H1 (cell line): Measurements from ENCODE around the gene PRKAA2. TPM values are rescaled to one million over a fixed set of nuclear protein-coding genes. Genes with fewer than 3 reads are reported as not detected.

Experiments used
- CTCF ChIA-PET: fragments of 300-600 bp; sonication (Branson Sonifier 250); formaldehyde crosslinking; loops from one replicate; lab custom pipeline; 2021; ENCODE audit not compliant: partially characterized antibody; lab: Charles Lee
- POLR2A ChIA-PET: fragments of 300-600 bp; sonication (Branson Sonifier 250); formaldehyde crosslinking; loops from one replicate; lab custom pipeline; 2021; ENCODE audit warnings: inconsistent platforms; ENCODE audit not compliant: partially characterized antibody; lab: Charles Lee
- DNase-seq, 2 experiments: peaks; one replicate each; pipeline versions ENCODE4 v3.0.0 to v3.0.0-alpha.2; 2010 to 2022; ENCODE audit warnings: low spot score in 2 of 2, low read depth in 1 of 2, mixed read lengths in 1 of 2
- FAIRE-seq: peaks from 2 replicates; lab custom pipeline; 2011; peaks lifted over from hg19 to GRCh38; lab: Jason Lieb, UNC
- H2AFZ ChIP-seq: 2 replicates; pipeline ENCODE4 v1.8.1; 2012; ENCODE audit warnings: low read length, inconsistent platforms
- H2AK5ac ChIP-seq: 2 replicates; pipeline ENCODE4 v1.6.1; 2013; ENCODE audit warnings: low read depth, low read length
- H2BK120ac ChIP-seq: replicated peaks from 2 replicates; pipeline ENCODE3; 2013; ENCODE audit warnings: low read depth, low read length, inconsistent platforms
- H2BK12ac ChIP-seq: 2 replicates; pipeline ENCODE4 v1.6.1; 2013; ENCODE audit warnings: low read depth, low read length
- H2BK15ac ChIP-seq: 2 replicates; pipeline ENCODE4 v1.6.1; 2013; ENCODE audit warnings: low read length
- H2BK20ac ChIP-seq: 2 replicates; pipeline ENCODE4 v1.6.1; 2013; ENCODE audit warnings: low read length
- H2BK5ac ChIP-seq: 2 replicates; pipeline ENCODE4 v1.6.1; 2013; ENCODE audit warnings: low read depth, low read length
- H3K14ac ChIP-seq: 2 replicates; pipeline ENCODE4 v1.6.1; 2013; ENCODE audit warnings: inconsistent platforms; ENCODE audit not compliant: insufficient read length
- H3K18ac ChIP-seq: 2 replicates; pipeline ENCODE4 v1.6.1; 2013; ENCODE audit warnings: low read length; ENCODE audit errors: extremely low read depth
- H3K23ac ChIP-seq: 2 replicates; pipeline ENCODE4 v1.6.1; 2013; ENCODE audit warnings: inconsistent platforms; ENCODE audit not compliant: insufficient read length
- H3K23me2 ChIP-seq: 2 replicates; pipeline ENCODE4 v1.6.1; 2013; ENCODE audit warnings: low read depth, low read length
- H3K27ac ChIP-seq: 2 replicates; pipeline ENCODE4 v1.6.1; 2011; ENCODE audit warnings: low read depth, low read length, inconsistent platforms
- H3K27me3 ChIP-seq, 4 experiments: replicated peaks in 1 of 4; 1 replicate in 1 of 4; 2 replicates in 3 of 4; pipeline versions ENCODE4 v1.6.1 to v1.8.1; 2011 to 2013; ENCODE audit warnings: low read length in 3 of 4, mild to moderate bottlenecking in 3 of 4, inconsistent platforms in 2 of 4, mixed read lengths in 2 of 4, moderate library complexity in 1 of 4; ENCODE audit not compliant: control insufficient read depth in 3 of 4, insufficient read depth in 3 of 4; ENCODE audit errors: extremely low read depth in 1 of 4
- H3K36me3 ChIP-seq, 4 experiments: 2 replicates each; pipeline versions ENCODE4 v1.6.1 to v1.8.1; 2011 to 2013; ENCODE audit warnings: mild to moderate bottlenecking in 4 of 4, low read length in 3 of 4, moderate library complexity in 2 of 4, control low read depth in 1 of 4, inconsistent platforms in 1 of 4; ENCODE audit not compliant: insufficient read depth in 4 of 4, control insufficient read depth in 2 of 4
- H3K4ac ChIP-seq: replicated peaks from 2 replicates; pipeline ENCODE3; 2013; ENCODE audit warnings: low read length, low read depth, mixed read lengths, inconsistent platforms; ENCODE audit not compliant: insufficient read length
- H3K4me1 ChIP-seq, 4 experiments: replicated peaks in 1 of 4; 1 replicate in 1 of 4; 2 replicates in 3 of 4; pipeline versions ENCODE4 v1.6.1 to v1.8.1; 2011 to 2013; ENCODE audit warnings: low read length in 3 of 4, inconsistent platforms in 2 of 4, mixed read lengths in 1 of 4; ENCODE audit not compliant: insufficient read depth in 4 of 4, control insufficient read depth in 3 of 4
- H3K4me2 ChIP-seq, 2 experiments: 2 replicates each; pipeline versions ENCODE4 v1.6.1 to v1.8.1; 2011 to 2013; ENCODE audit warnings: low read depth in 2 of 2, low read length in 2 of 2, control low read depth in 1 of 2, inconsistent platforms in 1 of 2, mild to moderate bottlenecking in 1 of 2; ENCODE audit not compliant: insufficient read depth in 1 of 2
- H3K4me3 ChIP-seq, 4 experiments: fragments of 200-600, 300-600 bp in 1 of 4; sonication (generic), shearing (Covaris generic), sonication (Bioruptor Twin) in 1 of 4; 2 replicates each; pipeline versions ENCODE4 v1.5.1 to v1.8.1; 2011 to 2016; ENCODE audit warnings: low read length in 4 of 4, low read depth in 3 of 4, control low read depth in 2 of 4, inconsistent platforms in 2 of 4, mild to moderate bottlenecking in 2 of 4, mixed read lengths in 1 of 4, moderate library complexity in 1 of 4; ENCODE audit not compliant: insufficient read depth in 2 of 4; ENCODE audit errors: extremely low read depth in 1 of 4
- H3K56ac ChIP-seq: replicated peaks from 2 replicates; pipeline ENCODE3; 2013; ENCODE audit warnings: low read depth, mild to moderate bottlenecking, mixed read lengths, low read length, inconsistent platforms; ENCODE audit not compliant: insufficient read length
- H3K79me1 ChIP-seq: 2 replicates; pipeline ENCODE4 v1.6.1; 2013; ENCODE audit warnings: low read depth, low read length, control low read depth
- H3K79me2 ChIP-seq, 2 experiments: 2 replicates each; pipeline versions ENCODE4 v1.6.1 to v1.8.1; 2012 to 2013; ENCODE audit warnings: low read length in 2 of 2, mild to moderate bottlenecking in 2 of 2, inconsistent platforms in 1 of 2; ENCODE audit not compliant: insufficient read depth in 2 of 2, control insufficient read depth in 1 of 2
- H3K9ac ChIP-seq, 4 experiments: replicated peaks in 1 of 4; 1 replicate in 1 of 4; 2 replicates in 3 of 4; pipeline versions ENCODE4 v1.6.1 to v1.8.1; 2011 to 2013; ENCODE audit warnings: low read depth in 3 of 4, low read length in 3 of 4, control low read depth in 2 of 4, mild to moderate bottlenecking in 2 of 4, moderate library complexity in 2 of 4, inconsistent platforms in 1 of 4; ENCODE audit errors: extremely low read depth in 1 of 4
- H3K9me3 ChIP-seq, 2 experiments: 2 replicates each; pipeline versions ENCODE4 v1.6.1 to v1.8.1; 2012 to 2013; ENCODE audit warnings: mild to moderate bottlenecking in 2 of 2, moderate library complexity in 2 of 2, control low read depth in 1 of 2, inconsistent platforms in 1 of 2, low read depth in 1 of 2, low read length in 1 of 2, mixed read lengths in 1 of 2; ENCODE audit not compliant: insufficient read depth in 2 of 2
- H4K20me1 ChIP-seq, 2 experiments: replicated peaks in 1 of 2; 2 replicates each; pipeline versions ENCODE3 to v1.8.1; 2011 to 2013; ENCODE audit warnings: inconsistent platforms in 2 of 2, low read length in 2 of 2, mild to moderate bottlenecking in 1 of 2; ENCODE audit not compliant: insufficient read depth in 2 of 2, control insufficient read depth in 1 of 2
- H4K5ac ChIP-seq: 2 replicates; pipeline ENCODE4 v1.6.1; 2013; ENCODE audit warnings: low read length, low read depth, mixed read lengths, inconsistent platforms; ENCODE audit not compliant: insufficient read length
- H4K8ac ChIP-seq: 2 replicates; pipeline ENCODE4 v1.8.0; 2013; ENCODE audit warnings: mild to moderate bottlenecking, moderate library complexity, low read length, inconsistent platforms; ENCODE audit not compliant: insufficient read depth; ENCODE audit errors: extremely low read depth
- H4K91ac ChIP-seq: replicated peaks from 2 replicates; pipeline ENCODE3; 2013; ENCODE audit warnings: low read length, mixed read lengths, inconsistent platforms; ENCODE audit not compliant: insufficient read length
- CBX5 ChIP-seq: fragments of 300-800, 300-1000 bp; sonication (generic); IDR thresholded peaks from 2 replicates; pipeline ENCODE4 v1.7.1; 2016; ENCODE audit warnings: antibody characterized with exemption, low read length, low read depth
- CTBP2 ChIP-seq: IDR thresholded peaks from 2 replicates; pipeline ENCODE4 v1.7.0; 2011; ENCODE audit warnings: borderline replicate concordance, mild to moderate bottlenecking, moderate library complexity, mixed read lengths, low read length; ENCODE audit not compliant: insufficient read depth, insufficient read length
- FOSL1 ChIP-seq: IDR thresholded peaks from 2 replicates; pipeline ENCODE4 v1.6.1; 2011; ENCODE audit warnings: mild to moderate bottlenecking, low read depth, low read length, moderate library complexity; ENCODE audit not compliant: insufficient read depth
- GABPA ChIP-seq: IDR thresholded peaks from 2 replicates; pipeline ENCODE4 v1.6.1; 2011; ENCODE audit warnings: mild to moderate bottlenecking, low read length, moderate library complexity, borderline replicate concordance; ENCODE audit not compliant: insufficient read depth
- HDAC6 ChIP-seq: IDR thresholded peaks from one replicate; pipeline ENCODE4 v1.7.1; 2012; ENCODE audit warnings: low read depth, mild to moderate bottlenecking, inconsistent platforms, low read length, moderate library complexity
- POLR2AphosphoS5 ChIP-seq: IDR thresholded peaks from 2 replicates; pipeline ENCODE4 v1.6.1; 2011; ENCODE audit warnings: low read depth, low read length
- POU5F1 ChIP-seq: IDR thresholded peaks from 2 replicates; pipeline ENCODE4 v1.6.1; 2011; ENCODE audit warnings: low read depth, mild to moderate bottlenecking, low read length, moderate library complexity
- SAP30 ChIP-seq: fragments of 300-600 bp; sonication (generic); IDR thresholded peaks from 2 replicates; pipeline ENCODE4 v1.7.1; 2012; ENCODE audit warnings: low read length, moderate library complexity, mild to moderate bottlenecking, inconsistent platforms; ENCODE audit not compliant: insufficient read depth, insufficient replicate concordance
- SP1 ChIP-seq: IDR thresholded peaks from 2 replicates; pipeline ENCODE4 v1.6.1; 2011; ENCODE audit warnings: low read depth, low read length
- TAF1 ChIP-seq: IDR thresholded peaks from 2 replicates; pipeline ENCODE4 v1.6.1; 2011; ENCODE audit warnings: mild to moderate bottlenecking, low read depth, low read length
- TEAD4 ChIP-seq: IDR thresholded peaks from 2 replicates; pipeline ENCODE4 v1.6.1; 2012; ENCODE audit warnings: low read depth, low read length, inconsistent platforms, mixed read lengths
- ZNF274 ChIP-seq: IDR thresholded peaks from 2 replicates; pipeline ENCODE4 v1.7.0; 2012; ENCODE audit warnings: low read length, borderline replicate concordance; ENCODE audit errors: extremely low read depth
- WGBS, 2 experiments: shearing (Covaris generic) in 1 of 2; methylation state at CpG; one replicate each; pipeline versions ENCODE4 v1.1.6 to v1.1.7; 2013 to 2015; ENCODE audit warnings: low lambda C conversion rate in 2 of 2, mixed read lengths in 2 of 2, inconsistent platforms in 1 of 2, low coverage in 1 of 2, missing lambda C conversion rate in 1 of 2; ENCODE audit not compliant: insufficient replicate concordance in 2 of 2, insufficient coverage in 1 of 2, insufficient read length in 1 of 2; ENCODE audit errors: extremely low coverage in 1 of 2, missing lambda C conversion rate in 1 of 2; 5-methylcytosine and 5-hydroxymethylcytosine counted together
- polyA plus RNA-seq, 7 experiments: library from polyadenylated mRNA; depleted of rRNA in 3 of 7; stranded (reverse) in 5 of 7; unstranded in 2 of 7; fragments of >200 nt in 5 of 7; fragments of 200-250 nt in 2 of 7; gene quantifications; 1 replicate in 5 of 7; 2 replicates in 1 of 7; 4 replicates in 1 of 7; pipeline versions ENCODE4 v1.2.1 to v1.2.3, GENCODE V29; 2011 to 2013; ENCODE audit warnings: missing spikeins in 2 of 7, mixed read lengths in 2 of 7
- total RNA-seq: library from RNA; stranded (reverse); fragmentation: NEBNext Ultra II Directional; extraction: Animal tissue kit (Norgen Biotek cat#: 25700); gene quantifications from 2 replicates; pipeline ENCODE4 v1.2.1, GENCODE V29; 2021
- TF ChIP-seq, protein P1 (sequence below): IDR thresholded peaks from 2 replicates; pipeline ENCODE4 v1.6.1; 2011; ENCODE audit warnings: low read length, improper control_type of control experiment

The PRKAA2 gene
- total and polyA plus RNA-seq, 2 of the 8 experiments (the other 6 are each of a cell fraction or from before 2014, with no cell fraction given), result 2.6 to 6.4 TPM

GRCh38 chr1:56703747-56704146 lies 58.6 kb downstream of the PRKAA2 start:
- no peaks in the 10 kb centered on the region for H4K20me1 ChIP-seq
- H3K9ac ChIP-seq, result no peak overlapping the region
- no peak overlapping the region for H3K23ac ChIP-seq
- no peak overlapping the region for H3K4me2 ChIP-seq
- no peak overlapping the region for H2BK120ac ChIP-seq
- H3K4me1 ChIP-seq, result no peaks in the 10 kb centered on the region
- no peaks in the 10 kb centered on the region for H3K23me2 ChIP-seq
- CTCF ChIA-PET, result no interaction called here
- H3K14ac ChIP-seq, result no peak overlapping the region
- H3K27me3 ChIP-seq, result no peaks in the 10 kb centered on the region
- peaks cover 0 to 16% (median 7%) of the 10 kb centered on the region in 4 experiments; a peak in 3 of 8 replicates for H3K36me3 ChIP-seq
- no peak overlapping the region for H3K18ac ChIP-seq
- H2BK12ac ChIP-seq, result no peak overlapping the region
- no peak overlapping the region for H3K4ac ChIP-seq
- H3K79me1 ChIP-seq, result no peaks in the 10 kb centered on the region
- H2BK15ac ChIP-seq, result no peak overlapping the region
- no peak overlapping the region for H2AK5ac ChIP-seq
- no peak overlapping the region for H2BK20ac ChIP-seq
- H2AFZ ChIP-seq, result no peak overlapping the region
- no peaks in the 10 kb centered on the region for H3K79me2 ChIP-seq
- H4K8ac ChIP-seq, result no peak overlapping the region
- no peak overlapping the region for H4K91ac ChIP-seq
- no peak overlapping the region for H3K4me3 ChIP-seq
- 89% methylated on average over 1 of the region's 1 CpG; no CpG with 5 or more reads in 1 of the 2 experiments for WGBS, 2 experiments
- no peak for FAIRE-seq
- no peak overlapping the region for H2BK5ac ChIP-seq
- no peak overlapping the region for H3K56ac ChIP-seq
- no peak overlapping the region for H3K27ac ChIP-seq
- peaks cover 0 to 5% of the 10 kb centered on the region in 2 experiments; a peak in 2 of 4 replicates for H3K9me3 ChIP-seq
- POLR2A ChIA-PET, result interaction anchor here (0.6 kb wide), 1 partner anchor 45 kb away, joined by 4 read pairs; no protein-coding TSS in a partner anchor
- no peak for TF ChIP-seq CTBP2
- TF ChIP-seq CBX5, result no peak
- no peak for TF ChIP-seq ZNF274
- TF ChIP-seq, protein P1, sequence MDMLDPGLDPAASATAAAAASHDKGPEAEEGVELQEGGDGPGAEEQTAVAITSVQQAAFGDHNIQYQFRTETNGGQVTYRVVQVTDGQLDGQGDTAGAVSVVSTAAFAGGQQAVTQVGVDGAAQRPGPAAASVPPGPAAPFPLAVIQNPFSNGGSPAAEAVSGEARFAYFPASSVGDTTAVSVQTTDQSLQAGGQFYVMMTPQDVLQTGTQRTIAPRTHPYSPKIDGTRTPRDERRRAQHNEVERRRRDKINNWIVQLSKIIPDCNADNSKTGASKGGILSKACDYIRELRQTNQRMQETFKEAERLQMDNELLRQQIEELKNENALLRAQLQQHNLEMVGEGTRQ, result no peak
- no peak for TF ChIP-seq FOSL1
- no peak for TF ChIP-seq POU5F1
- no peak for TF ChIP-seq SP1
- TF ChIP-seq HDAC6, result no peak
- TF ChIP-seq GABPA, result no peak
- TF ChIP-seq TEAD4, result no peak
- TF ChIP-seq SAP30, result no peak
- TF ChIP-seq POLR2AphosphoS5, result no peak
- no peak for TF ChIP-seq TAF1
- TF ChIP-seq, all 59 proteins: peak for 0
- no peak for DNase-seq
- no peak overlapping the region for H4K5ac ChIP-seq
